Measurements from ENCODE around the gene PHF21A. TPM values are rescaled to one million over a fixed set of nuclear protein-coding genes. Genes with fewer than 3 reads are reported as not detected.

The PHF21A gene
- total and polyA plus RNA-seq, 10 of the 15 experiments (the other 5 are each of a cell fraction or from before 2014, with no cell fraction given): 2.6 to 37.2 (median 16.0) TPM

- Histone ChIP-seq H3K27ac (ENCODE audit: control insufficient read depth, insufficient read depth) (no peak overlapping the region), H3K9ac (ENCODE audit: control insufficient read depth, insufficient read depth, low read length) (no peak overlapping the region), H3K9me3 (replicated peaks; ENCODE audit: control insufficient read depth, insufficient read depth, low read length) (no peaks in the 10 kb centered on the region), H3K36me3 (ENCODE audit: control insufficient read depth in 2 of 2, insufficient read depth in 2 of 2, low read length in 1 of 2) (no peaks in the 10 kb centered on the region), H4K20me1 (ENCODE audit: control insufficient read depth, insufficient read depth) (no peaks in the 10 kb centered on the region), H3K79me2 (ENCODE audit: control insufficient read depth, insufficient read depth, low read length) (no peaks in the 10 kb centered on the region), H3K27me3 (replicated peaks in 1 of 2; ENCODE audit: control insufficient read depth in 2 of 2, insufficient read depth in 2 of 2, low read length in 1 of 2) (no peaks in the 10 kb centered on the region), H3K4me3 (no peak overlapping the region), H3K4me2 (ENCODE audit: control insufficient read depth, insufficient read depth) (no peak overlapping the region), H3K4me1 (ENCODE audit: control insufficient read depth, insufficient read depth, low read length) (no peaks in the 10 kb centered on the region), H2AFZ (ENCODE audit: control insufficient read depth, low read depth, low read length) (no peak overlapping the region)
- BruUV-seq (replicated peaks): no TSS peak
- no peak for ATAC-seq
- ChIA-PET RAD21 (ENCODE audit: unreplicated experiment) (interaction anchor here (0.7 to 2.6 kb wide), 2 partner anchors 9 to 37 kb away, joined by 3 to 13 read pairs; no protein-coding TSS in a partner anchor), POLR2A (no interaction called here), CTCF (interaction anchor here (0.9 to 5.8 kb wide), 11 partner anchors 8 to 553 kb away, joined by 3 to 53 read pairs (median 4); no protein-coding TSS in a partner anchor), SMC1A (ENCODE audit: uncharacterized antibody, unreplicated experiment) (interaction anchor here (1.2 to 3.2 kb wide), 4 partner anchors 8 to 114 kb away, joined by 4 to 21 read pairs (median 9); no protein-coding TSS in a partner anchor)
- in situ Hi-C loops (cut with MboI): no loop called here
- TF ChIP-seq SREBF1 (IDR thresholded peaks at IDR 0.05; ENCODE audit: low read length) (no peak), RUNX3 (IDR thresholded peaks at IDR 0.05; ENCODE audit: low read length) (no peak), ELK1 (IDR thresholded peaks at IDR 0.05; ENCODE audit: low read depth, low read length) (no peak), ZZZ3 (IDR thresholded peaks at IDR 0.05; ENCODE audit: control insufficient read depth, insufficient read length, low read depth) (no peak), EGR1 (IDR thresholded peaks at IDR 0.05; ENCODE audit: borderline replicate concordance in 1 of 2, low read depth in 2 of 2, low read length in 2 of 2) (no peak), BCL11A (IDR thresholded peaks at IDR 0.05; ENCODE audit: low read depth, low read length) (no peak)
- intact Hi-C loops (cut with micrococcal nuclease; ENCODE audit: unreplicated experiment): loop anchor here (10.0 kb wide), 1 partner anchor 157 kb away; the partner anchor contains the start of gene CRY2
- no peak for FAIRE-seq
- DNase-seq (ENCODE audit: low read depth, low spot score): no peak
These were observed 119.1 kb downstream of the PHF21A start for GRCh38 chr11:46002189-46002588.

GRCh38 chr11:46001448-46001914 is 119.8 kb downstream of the PHF21A start:
- Histone ChIP-seq H4K20me1 (ENCODE audit: control insufficient read depth, insufficient read depth) (no peaks in the 10 kb centered on the region), H3K9me3 (replicated peaks; ENCODE audit: control insufficient read depth, insufficient read depth, low read length) (no peaks in the 10 kb centered on the region), H3K79me2 (ENCODE audit: control insufficient read depth, insufficient read depth, low read length) (no peaks in the 10 kb centered on the region), H2AFZ (ENCODE audit: control insufficient read depth, low read depth, low read length) (no peak overlapping the region), H3K27ac (ENCODE audit: control insufficient read depth, insufficient read depth) (no peak overlapping the region), H3K27me3 (replicated peaks in 1 of 2; ENCODE audit: control insufficient read depth in 2 of 2, insufficient read depth in 2 of 2, low read length in 1 of 2) (no peaks in the 10 kb centered on the region), H3K4me2 (ENCODE audit: control insufficient read depth, insufficient read depth) (no peak overlapping the region), H3K4me1 (ENCODE audit: control insufficient read depth, insufficient read depth, low read length) (no peaks in the 10 kb centered on the region), H3K9ac (ENCODE audit: control insufficient read depth, insufficient read depth, low read length) (no peak overlapping the region), H3K4me3 (no peak overlapping the region), H3K36me3 (ENCODE audit: control insufficient read depth in 2 of 2, insufficient read depth in 2 of 2, low read length in 1 of 2) (no peaks in the 10 kb centered on the region)
- CTCF ChIA-PET: interaction anchor here (0.9 to 5.8 kb wide), 7 partner anchors 14 to 129 kb away, joined by 3 to 53 read pairs (median 4); no protein-coding TSS in a partner anchor
- BruUV-seq (replicated peaks): no TSS peak
- POLR2A ChIA-PET: no interaction called here
- WGBS (ENCODE audit: insufficient coverage, insufficient replicate concordance, low lambda C conversion rate, missing lambda C conversion rate): 54% methylated on average over 3 of the region's 3 CpGs
- no peak for DNase-seq (ENCODE audit: low read depth, low spot score)
- SMC1A ChIA-PET (ENCODE audit: uncharacterized antibody, unreplicated experiment): interaction anchor here (1.5 to 3.2 kb wide), 4 partner anchors 9 to 115 kb away, joined by 3 to 21 read pairs (median 9); no protein-coding TSS in a partner anchor
- RAD21 ChIA-PET (ENCODE audit: unreplicated experiment): interaction anchor here (0.7 kb wide), 1 partner anchor 9 kb away, joined by 3 read pairs; no protein-coding TSS in a partner anchor
- TF ChIP-seq E4F1 (IDR thresholded peaks at IDR 0.05; ENCODE audit: borderline replicate concordance, partially characterized antibody): no peak
- no peak for FAIRE-seq
- ATAC-seq: no peak
- intact Hi-C loops (cut with micrococcal nuclease; ENCODE audit: unreplicated experiment) (loop anchor here (10.0 kb wide), 1 partner anchor 157 kb away; the partner anchor contains the start of gene CRY2), in situ Hi-C loops (cut with MboI) (no loop called here)

Measured in GM12878 (cell line).